Dendritic cell treated with granulocyte-macrophage colony-stimulating factor and Interleukin-4, amounts not matched to agents 40 ng/mL and 50 ng/mL, for 4 days (primary cell): ENCODE measurements around the gene KRTAP4-16.
"Not testable (repeated sequence)": the region's sequence is repeated elsewhere in the genome, so short reads cannot be mapped to it uniquely, and the experiment has no call there.

Experiments used
- H3K27ac Mint-ChIP-seq: one replicate; pipeline ENCODE4 v1.8.0; 2022; ENCODE audit warnings: mild to moderate bottlenecking, mixed read lengths
- H3K27me3 Mint-ChIP-seq: one replicate; pipeline ENCODE4 v1.8.0; 2022; ENCODE audit warnings: mild to moderate bottlenecking, mixed read lengths
- H3K36me3 Mint-ChIP-seq: one replicate; pipeline ENCODE4 v1.8.0; 2022; ENCODE audit warnings: low read depth, mixed read lengths
- H3K4me1 Mint-ChIP-seq: one replicate; pipeline ENCODE4 v1.8.0; 2022; ENCODE audit warnings: low read depth, mixed read lengths
- H3K4me3 Mint-ChIP-seq: one replicate; pipeline ENCODE4 v1.8.0; 2022; ENCODE audit warnings: mild to moderate bottlenecking, moderate library complexity, mixed read lengths
- H3K9me3 Mint-ChIP-seq: one replicate; pipeline ENCODE4 v1.8.0; 2022; ENCODE audit warnings: mixed read lengths
- intact Hi-C: fragments of 100-400 bp; cut with micrococcal nuclease; formaldehyde crosslinking; loops from one replicate; pipeline ENCODE4 v1.15.0; 2022

The KRTAP4-16 gene

GRCh38 chr17:41073676-41074075, 28.3 kb downstream of the KRTAP4-16 start:
- no peaks in the 10 kb centered on the region for H3K36me3 Mint-ChIP-seq
- H3K4me3 Mint-ChIP-seq = no peak overlapping the region
- no peak overlapping the region for H3K27ac Mint-ChIP-seq
- peaks cover 3% of the 10 kb centered on the region for H3K27me3 Mint-ChIP-seq
- intact Hi-C loops = no loop called here
- no peaks in the 10 kb centered on the region for H3K4me1 Mint-ChIP-seq
- H3K9me3 Mint-ChIP-seq = peaks cover 12% of the 10 kb centered on the region

GRCh38 chr17:41071606-41072360, 30.2 kb downstream of the KRTAP4-16 start:
- intact Hi-C loops = no loop called here
- H3K27ac Mint-ChIP-seq = no peak overlapping the region
- H3K4me1 Mint-ChIP-seq = no peaks in the 10 kb centered on the region
- H3K27me3 Mint-ChIP-seq = peaks cover 3% of the 10 kb centered on the region
- H3K9me3 Mint-ChIP-seq = peaks cover 7% of the 10 kb centered on the region
- H3K4me3 Mint-ChIP-seq = no peak overlapping the region
- H3K36me3 Mint-ChIP-seq = no peaks in the 10 kb centered on the region

- intact Hi-C loops = no loop called here
- Mint-ChIP-seq H3K4me1 (no peaks in the 10 kb centered on the region), H3K36me3 (no peaks in the 10 kb centered on the region), H3K4me3 (no peak overlapping the region), H3K27me3 (no peaks in the 10 kb centered on the region), H3K9me3 (no peaks in the 10 kb centered on the region), H3K27ac (no peak overlapping the region)
Observed at GRCh38 chr17:41069031-41069430, 33.0 kb downstream of the KRTAP4-16 start.

GRCh38 chr17:41067281-41067680, 34.7 kb downstream of the KRTAP4-16 start:
- H3K4me1 Mint-ChIP-seq = no peaks in the 10 kb centered on the region
- no peaks in the 10 kb centered on the region for H3K36me3 Mint-ChIP-seq
- no peaks in the 10 kb centered on the region for H3K9me3 Mint-ChIP-seq
- no peak overlapping the region for H3K27ac Mint-ChIP-seq
- intact Hi-C loops = no loop called here
- peaks cover 3% of the 10 kb centered on the region for H3K27me3 Mint-ChIP-seq
- H3K4me3 Mint-ChIP-seq = no peak overlapping the region

- no peaks in the 10 kb centered on the region for H3K4me1 Mint-ChIP-seq
- H3K4me3 Mint-ChIP-seq = no peak within 1 kb of the TSS
- intact Hi-C loops = no loop called here
- H3K27ac Mint-ChIP-seq = no peak within 1 kb of the TSS
- H3K36me3 Mint-ChIP-seq = no peaks in the 10 kb centered on the region
- H3K27me3 Mint-ChIP-seq = peaks cover 7% of the 10 kb centered on the region
- H3K9me3 Mint-ChIP-seq = no peaks in the 10 kb centered on the region
Observed at GRCh38 chr17:41065829-41066624, 36.0 kb downstream of the KRTAP4-16 start, which contains the start of gene KRTAP2-4. Gene KRTAP2-4, minus strand, starts transcription at chr17:41065879. Its CDS starts 34 bp downstream, at chr17:41065845.

GRCh38 chr17:41065016-41065689, 36.9 kb downstream of the KRTAP4-16 start:
- H3K9me3 Mint-ChIP-seq, H3K27ac Mint-ChIP-seq, H3K36me3 Mint-ChIP-seq, intact Hi-C loops, H3K4me1 Mint-ChIP-seq, H3K4me3 Mint-ChIP-seq: not testable (repeated sequence)
- peaks cover 14% of the 10 kb centered on the region for H3K27me3 Mint-ChIP-seq

- H3K36me3 Mint-ChIP-seq = no peaks in the 10 kb centered on the region
- H3K9me3 Mint-ChIP-seq = no peaks in the 10 kb centered on the region
- H3K4me1 Mint-ChIP-seq = no peaks in the 10 kb centered on the region
- peaks cover 21% of the 10 kb centered on the region for H3K27me3 Mint-ChIP-seq
- H3K4me3 Mint-ChIP-seq = no peak overlapping the region
- H3K27ac Mint-ChIP-seq = no peak overlapping the region
- intact Hi-C loops = no loop called here
Observed at GRCh38 chr17:41064301-41064700, 37.7 kb downstream of the KRTAP4-16 start.

GRCh38 chr17:41063449-41063848, 38.6 kb downstream of the KRTAP4-16 start:
- no peak overlapping the region for H3K27ac Mint-ChIP-seq
- peaks cover 27% of the 10 kb centered on the region for H3K27me3 Mint-ChIP-seq
- no peaks in the 10 kb centered on the region for H3K9me3 Mint-ChIP-seq
- H3K4me1 Mint-ChIP-seq = no peaks in the 10 kb centered on the region
- intact Hi-C loops = no loop called here
- no peak overlapping the region for H3K4me3 Mint-ChIP-seq
- no peaks in the 10 kb centered on the region for H3K36me3 Mint-ChIP-seq

GRCh38 chr17:41061964-41062363, 40.0 kb downstream of the KRTAP4-16 start:
- no peaks in the 10 kb centered on the region for H3K36me3 Mint-ChIP-seq
- no peaks in the 10 kb centered on the region for H3K4me1 Mint-ChIP-seq
- no peaks in the 10 kb centered on the region for H3K9me3 Mint-ChIP-seq
- H3K27ac Mint-ChIP-seq = no peak overlapping the region
- no peak overlapping the region for H3K4me3 Mint-ChIP-seq
- peaks cover 31% of the 10 kb centered on the region for H3K27me3 Mint-ChIP-seq
- intact Hi-C loops = no loop called here

GRCh38 chr17:41060052-41060604, 41.9 kb downstream of the KRTAP4-16 start, which contains the start of gene KRTAP2-3:
Gene KRTAP2-3, minus strand, starts transcription at chr17:41060114. Its CDS starts 64 bp downstream, at chr17:41060050.
- no peaks in the 10 kb centered on the region for H3K9me3 Mint-ChIP-seq
- H3K4me1 Mint-ChIP-seq = no peaks in the 10 kb centered on the region
- no peak within 1 kb of the TSS for H3K27ac Mint-ChIP-seq
- intact Hi-C loops = no loop called here
- no peak within 1 kb of the TSS for H3K4me3 Mint-ChIP-seq
- no peaks in the 10 kb centered on the region for H3K36me3 Mint-ChIP-seq
- H3K27me3 Mint-ChIP-seq = peaks cover 33% of the 10 kb centered on the region

GRCh38 chr17:41059276-41060051, 42.5 kb downstream of the KRTAP4-16 start:
- H3K4me3 Mint-ChIP-seq, intact Hi-C loops: not testable (repeated sequence)
- peaks cover 33% of the 10 kb centered on the region for H3K27me3 Mint-ChIP-seq

GRCh38 chr17:41058741-41059140, 43.3 kb downstream of the KRTAP4-16 start:
- H3K9me3 Mint-ChIP-seq = no peaks in the 10 kb centered on the region
- peaks cover 33% of the 10 kb centered on the region for H3K27me3 Mint-ChIP-seq
- H3K36me3 Mint-ChIP-seq = no peaks in the 10 kb centered on the region
- no peak overlapping the region for H3K4me3 Mint-ChIP-seq
- H3K4me1 Mint-ChIP-seq = no peaks in the 10 kb centered on the region
- no peak overlapping the region for H3K27ac Mint-ChIP-seq
- intact Hi-C loops = no loop called here

More at GRCh38 chr17:41059276-41060051, 42.5 kb downstream of the KRTAP4-16 start:
- H3K36me3 Mint-ChIP-seq, H3K4me1 Mint-ChIP-seq, H3K27ac Mint-ChIP-seq, H3K9me3 Mint-ChIP-seq: not testable (repeated sequence)

- no peaks in the 10 kb centered on the region for H3K36me3 Mint-ChIP-seq
- intact Hi-C loops = no loop called here
- no peak overlapping the region for H3K27ac Mint-ChIP-seq
- no peak overlapping the region for H3K4me3 Mint-ChIP-seq
- H3K9me3 Mint-ChIP-seq = no peaks in the 10 kb centered on the region
- H3K27me3 Mint-ChIP-seq = peaks cover 31% of the 10 kb centered on the region
- H3K4me1 Mint-ChIP-seq = no peaks in the 10 kb centered on the region
Observed at GRCh38 chr17:41057547-41057946, 44.5 kb downstream of the KRTAP4-16 start.
